ENCODE data around the gene LYRM1.

DNA sequence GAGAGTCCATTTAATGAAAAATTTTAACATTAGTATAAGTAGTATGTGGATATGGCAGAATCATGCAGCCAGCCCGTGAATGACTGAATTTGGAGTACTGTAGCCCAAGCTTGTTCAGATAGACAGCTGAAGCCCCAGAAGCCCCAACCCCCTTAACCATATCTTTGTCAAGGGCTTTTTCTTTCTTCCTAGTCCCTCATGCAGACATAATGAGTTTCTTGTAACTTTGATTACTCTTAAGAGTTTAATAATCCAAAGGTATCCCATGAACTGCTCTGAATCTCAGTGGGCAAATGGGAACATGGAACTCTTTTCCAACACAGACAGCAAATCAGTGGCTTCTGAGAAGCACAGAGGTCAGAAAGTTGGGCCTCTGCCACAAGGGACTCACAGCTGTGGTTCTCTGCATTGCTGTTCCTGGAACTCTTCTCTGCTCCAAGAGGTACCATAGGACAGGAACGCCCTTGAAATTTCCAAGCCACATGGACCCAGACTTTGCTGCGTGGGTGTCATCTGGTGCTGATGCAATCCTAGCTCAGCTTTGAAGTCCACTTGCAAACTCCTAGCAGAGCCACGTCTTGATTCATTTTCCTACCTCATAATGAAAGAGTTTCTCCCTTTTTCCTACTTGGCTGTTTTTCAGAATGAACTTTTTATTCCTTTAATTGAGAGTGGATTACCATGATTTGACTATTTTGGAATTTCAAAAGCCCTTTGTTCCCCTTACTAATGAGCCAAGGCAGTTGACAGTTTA lies 18.1 kb downstream of the LYRM1 start:
- TF ChIP-seq, protein P1, sequence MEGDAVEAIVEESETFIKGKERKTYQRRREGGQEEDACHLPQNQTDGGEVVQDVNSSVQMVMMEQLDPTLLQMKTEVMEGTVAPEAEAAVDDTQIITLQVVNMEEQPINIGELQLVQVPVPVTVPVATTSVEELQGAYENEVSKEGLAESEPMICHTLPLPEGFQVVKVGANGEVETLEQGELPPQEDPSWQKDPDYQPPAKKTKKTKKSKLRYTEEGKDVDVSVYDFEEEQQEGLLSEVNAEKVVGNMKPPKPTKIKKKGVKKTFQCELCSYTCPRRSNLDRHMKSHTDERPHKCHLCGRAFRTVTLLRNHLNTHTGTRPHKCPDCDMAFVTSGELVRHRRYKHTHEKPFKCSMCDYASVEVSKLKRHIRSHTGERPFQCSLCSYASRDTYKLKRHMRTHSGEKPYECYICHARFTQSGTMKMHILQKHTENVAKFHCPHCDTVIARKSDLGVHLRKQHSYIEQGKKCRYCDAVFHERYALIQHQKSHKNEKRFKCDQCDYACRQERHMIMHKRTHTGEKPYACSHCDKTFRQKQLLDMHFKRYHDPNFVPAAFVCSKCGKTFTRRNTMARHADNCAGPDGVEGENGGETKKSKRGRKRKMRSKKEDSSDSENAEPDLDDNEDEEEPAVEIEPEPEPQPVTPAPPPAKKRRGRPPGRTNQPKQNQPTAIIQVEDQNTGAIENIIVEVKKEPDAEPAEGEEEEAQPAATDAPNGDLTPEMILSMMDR (IDR thresholded peaks at IDR 0.05) = no peak
- TF ChIP-seq POLR2A (IDR thresholded peaks at IDR 0.05) (no peak), POLR2AphosphoS5 (IDR thresholded peaks at IDR 0.05) (no peak)
